GM04504 (cell line): ENCODE results near the gene MPHOSPH8.
"Not testable (repeated sequence)": the region's sequence is repeated elsewhere in the genome, so short reads cannot be mapped to it uniquely, and the experiment has no call there.

Experiments
- DNase-seq: peaks from one replicate; pipeline ENCODE4 v3.0.0-alpha.2; 2012; ENCODE audit warnings: low read depth

The MPHOSPH8 gene

GRCh38 chr13:19634256-19634740 lies 839 bp downstream of the MPHOSPH8 start:
- peak; percentile 19 for DNase-seq

- DNase-seq, result not testable (repeated sequence)
Observed at GRCh38 chr13:19635926-19636325, 2.5 kb downstream of the MPHOSPH8 start.

- no peak for DNase-seq
Observed at GRCh38 chr13:19643652-19644051, 10.2 kb downstream of the MPHOSPH8 start.

GRCh38 chr13:19645000-19645399 lies 11.5 kb downstream of the MPHOSPH8 start:
- no peak for DNase-seq

GRCh38 chr13:19646063-19646462 lies 12.6 kb downstream of the MPHOSPH8 start:
- no peak for DNase-seq

- no peak for DNase-seq
Observed at GRCh38 chr13:19650742-19651141, 17.3 kb downstream of the MPHOSPH8 start.

GRCh38 chr13:19657872-19658591 lies 24.6 kb downstream of the MPHOSPH8 start:
- no peak for DNase-seq

- DNase-seq, result no peak
Observed at GRCh38 chr13:19658831-19659230, 25.4 kb downstream of the MPHOSPH8 start.

- DNase-seq, result no peak
Observed at GRCh38 chr13:19661126-19661525, 27.7 kb downstream of the MPHOSPH8 start.

GRCh38 chr13:19661561-19661960 lies 28.1 kb downstream of the MPHOSPH8 start:
- no peak for DNase-seq

GRCh38 chr13:19663416-19663979 lies 30.0 kb downstream of the MPHOSPH8 start:
- DNase-seq, result no peak

- no peak for DNase-seq
Observed at GRCh38 chr13:19664481-19665230, 31.2 kb downstream of the MPHOSPH8 start.

- no peak for DNase-seq
Observed at GRCh38 chr13:19665427-19665859, 32.0 kb downstream of the MPHOSPH8 start.

GRCh38 chr13:19668778-19669177 lies 35.3 kb downstream of the MPHOSPH8 start:
- DNase-seq, result no peak

- DNase-seq, result no peak
Observed at GRCh38 chr13:19670147-19670546, 36.7 kb downstream of the MPHOSPH8 start.

- DNase-seq, result no peak
Observed at GRCh38 chr13:19672990-19673389, 39.5 kb downstream of the MPHOSPH8 start.

GRCh38 chr13:19673473-19674430 lies 40.3 kb downstream of the MPHOSPH8 start:
- DNase-seq, result no peak

GRCh38 chr13:19674898-19675297 lies 41.4 kb downstream of the MPHOSPH8 start:
- no peak for DNase-seq

- no peak for DNase-seq
Observed at GRCh38 chr13:19676168-19676567, 42.7 kb downstream of the MPHOSPH8 start.

GRCh38 chr13:19680751-19681150 lies 47.3 kb downstream of the MPHOSPH8 start:
- DNase-seq, result no peak

- no peak for DNase-seq
Observed at GRCh38 chr13:19681517-19681916, 48.1 kb downstream of the MPHOSPH8 start.

- no peak for DNase-seq
Observed at GRCh38 chr13:19685034-19685433, 51.6 kb downstream of the MPHOSPH8 start.
